HEK293 (cell line): ENCODE results near the gene SERPINI1.

ENCODE experiments used
- CTCF ChIA-PET: fragments of 350-600 bp; formaldehyde crosslinking; extraction: SDS; loops from one replicate; lab custom pipeline; 2021; ENCODE audit warnings: antibody characterized with exemption; lab: Yijun Ruan, JAX
- POLR2A ChIA-PET: fragments of 300-600 bp; formaldehyde crosslinking; extraction: SDS; loops from one replicate; lab custom pipeline; 2020; ENCODE audit warnings: antibody characterized with exemption, inconsistent platforms; lab: Yijun Ruan, JAX
- H3K27ac ChIP-seq: fragments of 200-500 bp; sonication (Bioruptor generic); 2 replicates; pipeline ENCODE4 v1.5.1; 2014; ENCODE audit warnings: low read depth, low read length, control low read depth, inconsistent platforms; ENCODE audit errors: extremely low read depth
- H3K36me3 ChIP-seq, 2 experiments: fragments of 200-500 bp in 1 of 2; sonication (Bioruptor generic) in 1 of 2; 1 replicate in 1 of 2; 2 replicates in 1 of 2; pipeline ENCODE4 v1.5.1; 2014 to 2017; ENCODE audit warnings: inconsistent platforms in 2 of 2, low read length in 2 of 2; ENCODE audit not compliant: control insufficient read depth in 2 of 2, insufficient read depth in 1 of 2
- H3K4me1 ChIP-seq: fragments of 200-500 bp; sonication (Bioruptor generic); 2 replicates; pipeline ENCODE4 v1.5.1; 2014; ENCODE audit warnings: mild to moderate bottlenecking, low read length, inconsistent platforms; ENCODE audit not compliant: control insufficient read depth, insufficient read depth
- H3K4me3 ChIP-seq: 2 replicates; pipeline ENCODE4 v1.5.1; 2011; ENCODE audit warnings: low read depth, mild to moderate bottlenecking, control low read depth, low read length, moderate library complexity
- H3K9me3 ChIP-seq: fragments of 200-500 bp; sonication (Bioruptor generic); 2 replicates; pipeline ENCODE4 v1.5.1; 2014; ENCODE audit warnings: low read depth, low read length, inconsistent platforms; ENCODE audit not compliant: control insufficient read depth, insufficient read depth
- BCL11A ChIP-seq: fragments of 450-650 bp; formaldehyde crosslinking; IDR thresholded peaks from 2 replicates; pipeline ENCODE4 v1.5.1; 2016; ENCODE audit warnings: low read depth, missing biosample characterization, missing genetic modification characterization
- BCL11B ChIP-seq: fragments of 450-650 bp; formaldehyde crosslinking; IDR thresholded peaks from 2 replicates; pipeline ENCODE4 v1.5.1; 2016; ENCODE audit warnings: low read depth, missing biosample characterization, missing genetic modification characterization
- GLIS1 ChIP-seq: fragments of 450-650 bp; formaldehyde crosslinking; IDR thresholded peaks from 2 replicates; pipeline ENCODE4 v1.5.1; 2016; ENCODE audit warnings: missing biosample characterization, missing genetic modification characterization
- GLIS2 ChIP-seq: fragments of 450-650 bp; formaldehyde crosslinking; IDR thresholded peaks from 2 replicates; pipeline ENCODE4 v1.5.1; 2016; ENCODE audit warnings: missing biosample characterization, missing genetic modification characterization
- PRDM1 ChIP-seq: fragments of 450-650 bp; formaldehyde crosslinking; IDR thresholded peaks from 2 replicates; pipeline ENCODE4; 2016; ENCODE audit warnings: missing biosample characterization, missing genetic modification characterization
- SP2 ChIP-seq: fragments of 450-650 bp; formaldehyde crosslinking; IDR thresholded peaks from 2 replicates; pipeline ENCODE4 v1.5.1; 2016; ENCODE audit warnings: missing biosample characterization, missing genetic modification characterization
- ZBTB1 ChIP-seq: fragments of 450-650 bp; formaldehyde crosslinking; IDR thresholded peaks from 2 replicates; pipeline ENCODE4 v1.5.1; 2016; ENCODE audit warnings: missing biosample characterization, missing genetic modification characterization
- ZBTB8A ChIP-seq: fragments of 450-650 bp; formaldehyde crosslinking; IDR thresholded peaks from 2 replicates; pipeline ENCODE4 v1.5.1; 2016; ENCODE audit warnings: missing biosample characterization, missing genetic modification characterization
- ZEB2 ChIP-seq: fragments of 450-650 bp; formaldehyde crosslinking; IDR thresholded peaks from 2 replicates; pipeline ENCODE4 v1.5.1; 2016; ENCODE audit warnings: missing biosample characterization, missing genetic modification characterization
- ZNF10 ChIP-seq: fragments of 450-650 bp; formaldehyde crosslinking; IDR thresholded peaks from 2 replicates; pipeline ENCODE4 v1.5.1; 2017; ENCODE audit warnings: missing biosample characterization, missing genetic modification characterization
- ZNF157 ChIP-seq: fragments of 450-650 bp; formaldehyde crosslinking; IDR thresholded peaks from 2 replicates; pipeline ENCODE4 v1.5.1; 2016; ENCODE audit warnings: missing biosample characterization, missing genetic modification characterization
- ZNF223 ChIP-seq: fragments of 450-650 bp; formaldehyde crosslinking; IDR thresholded peaks from 2 replicates; pipeline ENCODE4 v1.5.1; 2016; ENCODE audit warnings: missing biosample characterization, missing genetic modification characterization
- ZNF341 ChIP-seq: fragments of 450-650 bp; formaldehyde crosslinking; IDR thresholded peaks from 2 replicates; pipeline ENCODE4; 2016; ENCODE audit warnings: low read depth, missing biosample characterization, missing genetic modification characterization
- ZNF350 ChIP-seq: fragments of 450-650 bp; formaldehyde crosslinking; IDR thresholded peaks from 2 replicates; pipeline ENCODE4 v1.5.0; 2017; ENCODE audit warnings: missing biosample characterization, mild to moderate bottlenecking, missing genetic modification characterization
- ZNF366 ChIP-seq: fragments of 450-650 bp; formaldehyde crosslinking; conservative IDR thresholded peaks from 2 replicates; pipeline ENCODE4 v1.5.1; 2016; ENCODE audit warnings: missing biosample characterization, missing genetic modification characterization
- ZNF48 ChIP-seq: fragments of 450-650 bp; formaldehyde crosslinking; IDR thresholded peaks from 2 replicates; pipeline ENCODE4 v1.5.1; 2016; ENCODE audit warnings: missing biosample characterization, missing genetic modification characterization
- ZNF585B ChIP-seq: fragments of 450-650 bp; formaldehyde crosslinking; IDR thresholded peaks from 2 replicates; pipeline ENCODE4 v1.5.1; 2016; ENCODE audit warnings: missing biosample characterization, missing genetic modification characterization
- ZNF600 ChIP-seq: fragments of 450-650 bp; formaldehyde crosslinking; IDR thresholded peaks from 2 replicates; pipeline ENCODE4 v1.5.1; 2016; ENCODE audit warnings: missing biosample characterization, missing genetic modification characterization
- ZNF660 ChIP-seq: fragments of 450-650 bp; IDR thresholded peaks from 2 replicates; pipeline ENCODE4 v1.5.1; 2018; ENCODE audit warnings: missing biosample characterization, mild to moderate bottlenecking, missing genetic modification characterization
- TF ChIP-seq, protein P1 (sequence below): fragments of 450-650 bp; formaldehyde crosslinking; IDR thresholded peaks from 2 replicates; pipeline ENCODE4 v1.5.1; 2016; ENCODE audit warnings: missing biosample characterization, missing genetic modification characterization
- TF ChIP-seq, protein P2 (sequence below): fragments of 450-650 bp; formaldehyde crosslinking; IDR thresholded peaks from 2 replicates; pipeline ENCODE4 v1.5.1; 2016; ENCODE audit warnings: missing biosample characterization, missing genetic modification characterization
- TF ChIP-seq, protein P3 (sequence below): fragments of 450-650 bp; formaldehyde crosslinking; IDR thresholded peaks from 2 replicates; pipeline ENCODE4 v1.5.1; 2016; ENCODE audit warnings: missing biosample characterization, missing genetic modification characterization

SERPINI1 gene

DNA sequence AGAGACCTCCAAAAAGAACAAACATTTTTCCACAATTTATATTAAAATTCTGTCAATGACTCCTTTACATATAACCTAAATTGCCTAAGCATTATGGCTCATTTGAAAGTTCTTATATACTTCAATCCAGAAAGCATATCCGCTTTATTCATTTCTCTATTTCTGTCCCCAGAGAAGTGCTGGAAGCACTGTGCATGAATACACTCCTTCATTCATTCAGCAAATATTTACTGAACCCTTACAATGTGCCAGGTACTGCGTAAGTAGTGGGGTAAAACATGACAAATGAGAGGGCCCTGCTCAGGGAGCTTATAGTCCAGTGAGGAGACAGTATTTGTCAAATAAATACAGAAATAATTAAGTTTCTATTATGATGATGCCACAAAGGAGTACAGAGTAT is 4.1 kb upstream of the SERPINI1 start (continued):
- TF ChIP-seq, protein P1, sequence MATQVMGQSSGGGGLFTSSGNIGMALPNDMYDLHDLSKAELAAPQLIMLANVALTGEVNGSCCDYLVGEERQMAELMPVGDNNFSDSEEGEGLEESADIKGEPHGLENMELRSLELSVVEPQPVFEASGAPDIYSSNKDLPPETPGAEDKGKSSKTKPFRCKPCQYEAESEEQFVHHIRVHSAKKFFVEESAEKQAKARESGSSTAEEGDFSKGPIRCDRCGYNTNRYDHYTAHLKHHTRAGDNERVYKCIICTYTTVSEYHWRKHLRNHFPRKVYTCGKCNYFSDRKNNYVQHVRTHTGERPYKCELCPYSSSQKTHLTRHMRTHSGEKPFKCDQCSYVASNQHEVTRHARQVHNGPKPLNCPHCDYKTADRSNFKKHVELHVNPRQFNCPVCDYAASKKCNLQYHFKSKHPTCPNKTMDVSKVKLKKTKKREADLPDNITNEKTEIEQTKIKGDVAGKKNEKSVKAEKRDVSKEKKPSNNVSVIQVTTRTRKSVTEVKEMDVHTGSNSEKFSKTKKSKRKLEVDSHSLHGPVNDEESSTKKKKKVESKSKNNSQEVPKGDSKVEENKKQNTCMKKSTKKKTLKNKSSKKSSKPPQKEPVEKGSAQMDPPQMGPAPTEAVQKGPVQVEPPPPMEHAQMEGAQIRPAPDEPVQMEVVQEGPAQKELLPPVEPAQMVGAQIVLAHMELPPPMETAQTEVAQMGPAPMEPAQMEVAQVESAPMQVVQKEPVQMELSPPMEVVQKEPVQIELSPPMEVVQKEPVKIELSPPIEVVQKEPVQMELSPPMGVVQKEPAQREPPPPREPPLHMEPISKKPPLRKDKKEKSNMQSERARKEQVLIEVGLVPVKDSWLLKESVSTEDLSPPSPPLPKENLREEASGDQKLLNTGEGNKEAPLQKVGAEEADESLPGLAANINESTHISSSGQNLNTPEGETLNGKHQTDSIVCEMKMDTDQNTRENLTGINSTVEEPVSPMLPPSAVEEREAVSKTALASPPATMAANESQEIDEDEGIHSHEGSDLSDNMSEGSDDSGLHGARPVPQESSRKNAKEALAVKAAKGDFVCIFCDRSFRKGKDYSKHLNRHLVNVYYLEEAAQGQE (tag by site-specific recombination), result no peak
- no peak for TF ChIP-seq ZNF48 (tag by site-specific recombination)

DNA sequence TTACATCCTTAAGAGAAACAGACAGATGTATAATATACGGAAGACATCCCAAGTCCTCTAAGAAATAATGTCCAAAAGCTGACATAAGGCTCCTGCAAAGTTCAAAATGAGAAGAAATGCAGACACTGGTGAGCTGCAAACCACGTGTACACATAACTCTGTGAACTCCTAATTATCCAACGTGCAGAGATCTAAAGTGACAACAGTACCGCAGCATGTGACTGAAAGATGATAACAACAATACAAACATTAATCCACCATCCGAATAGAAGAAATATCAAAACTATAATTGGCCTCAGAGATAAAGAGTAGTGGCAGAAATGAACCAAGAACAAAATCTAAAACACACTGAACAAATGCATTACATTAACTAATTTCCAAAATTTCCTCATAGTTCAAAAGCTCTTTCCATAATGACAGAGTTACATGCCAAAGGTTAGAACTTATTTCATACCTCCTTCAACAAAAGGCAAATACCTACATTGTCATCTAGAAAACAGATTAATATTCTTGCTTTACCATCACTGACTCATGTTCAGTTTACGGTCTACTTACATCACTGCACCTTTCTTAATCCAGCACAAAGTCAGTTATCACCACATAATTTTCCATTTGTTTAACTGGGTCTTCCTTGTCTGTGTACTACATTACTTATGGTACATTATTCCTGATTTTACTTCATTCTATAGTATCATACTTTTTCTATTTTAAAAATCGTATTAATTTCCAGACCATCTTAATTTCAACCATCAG is 3.0 kb upstream of the SERPINI1 start:
- ChIA-PET CTCF (interaction anchor here (0.7 to 1.0 kb wide), 2 partner anchors 48 to 149 kb away, joined by 3 read pairs; no protein-coding TSS in a partner anchor), POLR2A (no interaction called here)
- no peaks in the 10 kb centered on the region; the same call in 1 of the 2 replicates for H3K4me1 ChIP-seq
- TF ChIP-seq ZNF585B, result no peak
- peak; percentile 22; the same call in 1 of the 2 replicates for TF ChIP-seq ZNF366
- H3K36me3 ChIP-seq, result no peaks in the 10 kb centered on the region
- H3K9me3 ChIP-seq, result no peaks in the 10 kb centered on the region
- H3K27ac ChIP-seq, result no peak overlapping the region
- no peak overlapping the region for H3K4me3 ChIP-seq

DNA sequence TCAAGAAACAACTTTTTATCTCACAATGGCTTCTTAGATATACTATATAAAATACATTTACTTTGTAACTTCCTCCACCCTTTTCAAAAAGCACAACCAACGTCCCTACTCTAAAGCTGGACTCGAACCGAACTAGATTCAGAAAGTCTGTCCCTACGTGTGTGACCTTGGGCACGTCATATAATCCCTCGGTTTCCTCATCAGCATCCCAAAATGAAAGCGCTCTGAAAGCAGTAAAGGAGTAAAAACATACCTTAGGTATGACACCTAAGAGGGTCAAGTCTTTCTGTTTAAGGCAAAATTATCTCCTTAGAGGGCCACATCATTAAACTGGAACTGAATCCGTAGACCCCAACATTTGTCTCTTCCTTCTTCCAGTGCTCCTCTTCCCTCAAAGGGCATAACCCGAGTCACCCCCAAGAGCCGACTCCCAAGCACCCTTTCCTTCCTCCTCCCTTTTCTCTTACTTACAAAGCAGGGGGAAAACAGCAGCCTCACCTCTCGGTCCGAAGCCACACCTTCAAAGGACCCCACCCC is 1.5 kb upstream of the SERPINI1 start:
- H3K4me3 ChIP-seq, result peak overlapping the region; percentile 95
- H3K4me1 ChIP-seq, result no peaks in the 10 kb centered on the region; the same call in 1 of the 2 replicates
- H3K36me3 ChIP-seq, result no peaks in the 10 kb centered on the region
- POLR2A ChIA-PET, result no interaction called here
- no peaks in the 10 kb centered on the region for H3K9me3 ChIP-seq
- peak overlapping the region; percentile 83 for H3K27ac ChIP-seq
- peak; percentile 68; the same call in 1 of the 2 replicates for TF ChIP-seq GLIS1
- TF ChIP-seq, protein P2, sequence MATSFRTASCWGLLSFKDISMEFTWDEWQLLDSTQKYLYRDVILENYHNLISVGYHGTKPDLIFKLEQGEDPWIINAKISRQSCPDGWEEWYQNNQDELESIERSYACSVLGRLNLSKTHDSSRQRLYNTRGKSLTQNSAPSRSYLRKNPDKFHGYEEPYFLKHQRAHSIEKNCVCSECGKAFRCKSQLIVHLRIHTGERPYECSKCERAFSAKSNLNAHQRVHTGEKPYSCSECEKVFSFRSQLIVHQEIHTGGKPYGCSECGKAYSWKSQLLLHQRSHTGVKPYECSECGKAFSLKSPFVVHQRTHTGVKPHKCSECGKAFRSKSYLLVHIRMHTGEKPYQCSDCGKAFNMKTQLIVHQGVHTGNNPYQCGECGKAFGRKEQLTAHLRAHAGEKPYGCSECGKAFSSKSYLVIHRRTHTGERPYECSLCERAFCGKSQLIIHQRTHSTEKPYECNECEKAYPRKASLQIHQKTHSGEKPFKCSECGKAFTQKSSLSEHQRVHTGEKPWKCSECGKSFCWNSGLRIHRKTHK, result no peak
- TF ChIP-seq ZEB2 (tag by site-specific recombination), result no peak
- peak; percentile 81 for TF ChIP-seq ZNF10 (tag by site-specific recombination)
- TF ChIP-seq ZNF223, result no peak
- peak; percentile 73 for TF ChIP-seq PRDM1 (tag by site-specific recombination)
- TF ChIP-seq GLIS2, result peak; percentile 88
- no peak for TF ChIP-seq ZNF600
- CTCF ChIA-PET, result no interaction called here

DNA sequence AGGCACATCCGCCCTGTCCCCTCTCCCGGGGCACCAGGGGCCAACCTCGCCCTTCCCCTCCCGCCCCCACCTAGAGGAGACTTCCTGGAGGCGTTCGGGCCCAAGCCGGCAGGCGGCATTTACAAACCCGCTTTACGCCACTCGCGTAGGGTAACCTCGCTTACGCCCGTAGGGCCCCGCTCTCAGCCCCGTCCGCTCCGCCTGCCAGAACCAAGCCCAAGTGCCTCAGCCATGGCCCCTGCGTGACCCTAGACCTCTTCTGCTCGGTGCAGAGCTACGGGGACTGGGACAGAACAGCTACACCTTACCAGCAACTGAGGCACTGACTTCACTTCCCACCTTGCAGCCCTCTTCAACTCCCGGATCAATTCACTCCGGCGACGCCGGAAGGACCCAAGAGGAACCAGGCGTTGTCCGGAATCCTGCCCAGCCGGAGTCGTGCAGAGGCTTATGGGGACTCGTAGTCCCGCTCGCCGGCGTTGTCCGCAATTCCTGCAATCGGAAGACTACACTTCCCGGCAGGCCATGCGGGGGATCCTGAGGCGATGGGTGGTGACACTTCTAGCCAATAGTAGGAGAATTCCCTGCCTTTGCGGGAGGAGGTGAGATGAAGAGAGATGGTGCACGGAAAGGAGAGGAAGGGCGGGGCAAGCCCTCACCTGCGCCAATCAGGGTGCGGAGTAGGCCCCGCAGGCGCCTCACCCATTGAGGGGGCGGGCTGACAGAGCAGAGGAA is 856 bp upstream of the SERPINI1 start, which contains the start of gene PDCD10:
TSS of gene PDCD10 (minus strand) at position 395 of the 735 bp plus-strand sequence. CDS start 14,735 bp downstream, outside the sequence.
- Histone ChIP-seq H3K9me3 (no peaks in the 10 kb centered on the region), H3K36me3 (no peaks in the 10 kb centered on the region), H3K4me3 (peak within 1 kb of the TSS; percentile 95), H3K27ac (peak within 1 kb of the TSS; percentile 83), H3K4me1 (no peaks in the 10 kb centered on the region; the same call in 1 of the 2 replicates)
- CTCF ChIA-PET, result no interaction called here
- POLR2A ChIA-PET, result interaction anchor here (1.2 to 1.5 kb wide), 3 partner anchors 11 to 20 kb away, joined by 3 to 4 read pairs (median 4); no protein-coding TSS in a partner anchor
- TF ChIP-seq ZBTB8A (peak; percentile 99), ZBTB1 (tag by site-specific recombination) (no peak), ZNF660 (peak; percentile 70), ZNF157 (tag by site-specific recombination) (no peak), BCL11A (no peak), BCL11B (tag by site-specific recombination) (peak; percentile 67; the same call in 1 of the 2 replicates), SP2 (tag by site-specific recombination) (peak; percentile 97), ZNF341 (tag by site-specific recombination) (peak; percentile 59), GLIS1 (peak; percentile 1; the same call in 1 of the 2 replicates), ZNF350 (tag by site-specific recombination) (no peak)
- TF ChIP-seq, protein P3, sequence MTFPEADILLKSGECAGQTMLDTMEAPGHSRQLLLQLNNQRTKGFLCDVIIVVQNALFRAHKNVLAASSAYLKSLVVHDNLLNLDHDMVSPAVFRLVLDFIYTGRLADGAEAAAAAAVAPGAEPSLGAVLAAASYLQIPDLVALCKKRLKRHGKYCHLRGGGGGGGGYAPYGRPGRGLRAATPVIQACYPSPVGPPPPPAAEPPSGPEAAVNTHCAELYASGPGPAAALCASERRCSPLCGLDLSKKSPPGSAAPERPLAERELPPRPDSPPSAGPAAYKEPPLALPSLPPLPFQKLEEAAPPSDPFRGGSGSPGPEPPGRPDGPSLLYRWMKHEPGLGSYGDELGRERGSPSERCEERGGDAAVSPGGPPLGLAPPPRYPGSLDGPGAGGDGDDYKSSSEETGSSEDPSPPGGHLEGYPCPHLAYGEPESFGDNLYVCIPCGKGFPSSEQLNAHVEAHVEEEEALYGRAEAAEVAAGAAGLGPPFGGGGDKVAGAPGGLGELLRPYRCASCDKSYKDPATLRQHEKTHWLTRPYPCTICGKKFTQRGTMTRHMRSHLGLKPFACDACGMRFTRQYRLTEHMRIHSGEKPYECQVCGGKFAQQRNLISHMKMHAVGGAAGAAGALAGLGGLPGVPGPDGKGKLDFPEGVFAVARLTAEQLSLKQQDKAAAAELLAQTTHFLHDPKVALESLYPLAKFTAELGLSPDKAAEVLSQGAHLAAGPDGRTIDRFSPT (tag by site-specific recombination), result peak; percentile 71
